ENCODE measurements around the gene PALM2AKAP2. TPM values are rescaled to one million over a fixed set of nuclear protein-coding genes. Genes with fewer than 3 reads are reported as not detected.

The PALM2AKAP2 gene
- total RNA-seq, 1 donor from 2014 or later: not detected

GRCh38 chr9:109794361-109795012 lies 14.5 kb downstream of the PALM2AKAP2 start:
- Mint-ChIP-seq H3K27me3 (peaks cover 10% of the 10 kb centered on the region), H3K36me3 (ENCODE audit: low read depth) (no peaks in the 10 kb centered on the region), H3K4me1 (no peaks in the 10 kb centered on the region), H3K9me3 (no peaks in the 10 kb centered on the region), H3K4me3 (no peak overlapping the region), H3K27ac (no peak overlapping the region)
- CTCF ChIA-PET: no interaction called here
- ATAC-seq (ENCODE audit: low read depth) (no peak), DNase-seq (no peak)
- no peak for TF ChIP-seq CTCF (IDR thresholded peaks at IDR 0.05)
- POLR2A ChIA-PET: no interaction called here
- intact Hi-C loops (cut with micrococcal nuclease): no loop called here

- TF ChIP-seq CTCF (IDR thresholded peaks at IDR 0.05): no peak
- POLR2A ChIA-PET: no interaction called here
- intact Hi-C loops (cut with micrococcal nuclease): no loop called here
- Mint-ChIP-seq H3K27me3 (peaks cover 9% of the 10 kb centered on the region), H3K36me3 (ENCODE audit: low read depth) (no peaks in the 10 kb centered on the region), H3K4me1 (no peaks in the 10 kb centered on the region), H3K9me3 (no peaks in the 10 kb centered on the region), H3K27ac (no peak overlapping the region), H3K4me3 (no peak overlapping the region)
- DNase-seq (no peak), ATAC-seq (ENCODE audit: low read depth) (no peak)
- CTCF ChIA-PET: no interaction called here
Measured at GRCh38 chr9:109795613-109796012, 15.6 kb downstream of the PALM2AKAP2 start.

GRCh38 chr9:109796078-109796477 lies 16.1 kb downstream of the PALM2AKAP2 start:
- ChIA-PET POLR2A (no interaction called here), CTCF (no interaction called here)
- no peak overlapping the region for H3K4me3 Mint-ChIP-seq
- DNase-seq: no peak
- H3K27ac Mint-ChIP-seq: no peak overlapping the region
- no peaks in the 10 kb centered on the region for H3K4me1 Mint-ChIP-seq
- H3K9me3 Mint-ChIP-seq: no peaks in the 10 kb centered on the region
- TF ChIP-seq CTCF (IDR thresholded peaks at IDR 0.05): no peak
- no peak for ATAC-seq (ENCODE audit: low read depth)
- intact Hi-C loops (cut with micrococcal nuclease): no loop called here
- peaks cover 9% of the 10 kb centered on the region for H3K27me3 Mint-ChIP-seq
- H3K36me3 Mint-ChIP-seq (ENCODE audit: low read depth): no peaks in the 10 kb centered on the region

- no peaks in the 10 kb centered on the region for H3K36me3 Mint-ChIP-seq (ENCODE audit: low read depth)
- POLR2A ChIA-PET: no interaction called here
- H3K27me3 Mint-ChIP-seq: peaks cover 7% of the 10 kb centered on the region
- CTCF ChIA-PET: no interaction called here
- H3K27ac Mint-ChIP-seq: no peak overlapping the region
- DNase-seq (no peak), ATAC-seq (ENCODE audit: low read depth) (no peak)
- intact Hi-C loops (cut with micrococcal nuclease): no loop called here
- no peak for TF ChIP-seq CTCF (IDR thresholded peaks at IDR 0.05)
- H3K4me3 Mint-ChIP-seq: no peak overlapping the region
- no peaks in the 10 kb centered on the region for H3K4me1 Mint-ChIP-seq
- H3K9me3 Mint-ChIP-seq: no peaks in the 10 kb centered on the region
Measured at GRCh38 chr9:109797006-109797405, 17.0 kb downstream of the PALM2AKAP2 start.

- H3K27ac Mint-ChIP-seq: no peak overlapping the region
- TF ChIP-seq CTCF (IDR thresholded peaks at IDR 0.05): no peak
- peaks cover 8% of the 10 kb centered on the region for H3K27me3 Mint-ChIP-seq
- H3K36me3 Mint-ChIP-seq (ENCODE audit: low read depth): no peaks in the 10 kb centered on the region
- ATAC-seq (ENCODE audit: low read depth) (no peak), DNase-seq (no peak)
- H3K9me3 Mint-ChIP-seq: no peaks in the 10 kb centered on the region
- intact Hi-C loops (cut with micrococcal nuclease): no loop called here
- ChIA-PET CTCF (no interaction called here), POLR2A (no interaction called here)
- no peaks in the 10 kb centered on the region for H3K4me1 Mint-ChIP-seq
- no peak overlapping the region for H3K4me3 Mint-ChIP-seq
Measured at GRCh38 chr9:109797509-109797908, 17.5 kb downstream of the PALM2AKAP2 start.
